ENCODE results near the gene ADGRB2. TPM values are rescaled to one million over a fixed set of nuclear protein-coding genes. Genes with fewer than 3 reads are reported as not detected.

Gene ADGRB2
- total RNA-seq, 1 donor from 2014 or later: 7.1 TPM

- DNase-seq (ENCODE audit: low spot score): peak; percentile 61
- Histone ChIP-seq H3K9ac (no peak overlapping the region), H3K79me2 (ENCODE audit: low read depth) (peaks cover 4% of the 10 kb centered on the region), H4K20me1 (ENCODE audit: low read depth) (peaks cover 23% of the 10 kb centered on the region), H3K4me3 (no peak overlapping the region), H3K27ac (no peak overlapping the region), H3K9me3 (ENCODE audit: low read depth) (no peaks in the 10 kb centered on the region), H3K4me2 (peak overlapping the region; percentile 98), H2AFZ (replicated peaks) (no peak overlapping the region), H3K27me3 (peaks cover 27% of the 10 kb centered on the region), H3F3A (ENCODE audit: low read depth) (peaks cover 38% of the 10 kb centered on the region), H3K4me1 (peaks cover 25% of the 10 kb centered on the region), H3K36me3 (no peaks in the 10 kb centered on the region)
- H3K4me1 Mint-ChIP-seq: peaks cover 48% of the 10 kb centered on the region
- H3K27me3 Mint-ChIP-seq (ENCODE audit: insufficient read depth, low read depth): peaks cover 9% of the 10 kb centered on the region
- no peaks in the 10 kb centered on the region for H3K36me3 Mint-ChIP-seq
- peak overlapping the region; percentile 81 for H3K4me3 Mint-ChIP-seq
- TF ChIP-seq EZH2 (IDR thresholded peaks at IDR 0.05) (no peak), CTCF (IDR thresholded peaks at IDR 0.05) (peak; percentile 26)
- no peaks in the 10 kb centered on the region for H3K9me3 Mint-ChIP-seq
- H3K27ac Mint-ChIP-seq: peak overlapping the region; percentile 94
Measured at GRCh38 chr1:31759298-31760023, 4.7 kb downstream of the ADGRB2 start.

GRCh38 chr1:31758823-31759222 is 5.3 kb downstream of the ADGRB2 start:
- Histone ChIP-seq H3F3A (ENCODE audit: low read depth) (peaks cover 37% of the 10 kb centered on the region), H3K4me1 (peaks cover 24% of the 10 kb centered on the region), H3K79me2 (ENCODE audit: low read depth) (peaks cover 4% of the 10 kb centered on the region), H3K4me3 (no peak overlapping the region), H3K27me3 (peaks cover 24% of the 10 kb centered on the region), H3K4me2 (no peak overlapping the region), H3K27ac (no peak overlapping the region), H3K9ac (no peak overlapping the region), H2AFZ (replicated peaks) (no peak overlapping the region), H3K9me3 (ENCODE audit: low read depth) (no peaks in the 10 kb centered on the region), H4K20me1 (ENCODE audit: low read depth) (peaks cover 23% of the 10 kb centered on the region), H3K36me3 (no peaks in the 10 kb centered on the region)
- H3K9me3 Mint-ChIP-seq: no peaks in the 10 kb centered on the region
- no peaks in the 10 kb centered on the region for H3K36me3 Mint-ChIP-seq
- DNase-seq (ENCODE audit: low spot score): no peak
- TF ChIP-seq EZH2phosphoT487 (IDR thresholded peaks at IDR 0.05): no peak
- TF ChIP-seq EZH2 (IDR thresholded peaks at IDR 0.05): no peak
- H3K4me3 Mint-ChIP-seq: peak overlapping the region; percentile 81
- peaks cover 9% of the 10 kb centered on the region for H3K27me3 Mint-ChIP-seq (ENCODE audit: insufficient read depth, low read depth)
- H3K4me1 Mint-ChIP-seq: peaks cover 48% of the 10 kb centered on the region
- peak overlapping the region; percentile 52 for H3K27ac Mint-ChIP-seq

GRCh38 chr1:31757989-31758388 is 6.2 kb downstream of the ADGRB2 start:
- H3K27me3 ChIP-seq: peaks cover 16% of the 10 kb centered on the region
- no peak overlapping the region for H2AFZ ChIP-seq (replicated peaks)
- H3K27ac ChIP-seq: no peak overlapping the region
- H3F3A ChIP-seq (ENCODE audit: low read depth): peaks cover 31% of the 10 kb centered on the region
- no peaks in the 10 kb centered on the region for H3K36me3 ChIP-seq
- no peak for TF ChIP-seq EZH2phosphoT487 (IDR thresholded peaks at IDR 0.05)
- no peak for TF ChIP-seq EZH2 (IDR thresholded peaks at IDR 0.05)
- TF ChIP-seq CTCF (IDR thresholded peaks at IDR 0.05): no peak
- H3K4me1 ChIP-seq: peaks cover 24% of the 10 kb centered on the region
- H3K9me3 ChIP-seq (ENCODE audit: low read depth): no peaks in the 10 kb centered on the region
- no peak overlapping the region for H3K9ac ChIP-seq
- Mint-ChIP-seq H3K27me3 (ENCODE audit: insufficient read depth, low read depth) (peaks cover 9% of the 10 kb centered on the region), H3K9me3 (no peaks in the 10 kb centered on the region), H3K27ac (peak overlapping the region; percentile 50), H3K4me3 (no peak overlapping the region), H3K36me3 (no peaks in the 10 kb centered on the region), H3K4me1 (peaks cover 50% of the 10 kb centered on the region)
- H3K79me2 ChIP-seq (ENCODE audit: low read depth): peaks cover 4% of the 10 kb centered on the region
- DNase-seq (ENCODE audit: low spot score): no peak
- no peak overlapping the region for H3K4me3 ChIP-seq
- H3K4me2 ChIP-seq: no peak overlapping the region
- H4K20me1 ChIP-seq (ENCODE audit: low read depth): peaks cover 23% of the 10 kb centered on the region

GRCh38 chr1:31757204-31757679 is 6.9 kb downstream of the ADGRB2 start:
- no peak overlapping the region for H3K27ac ChIP-seq
- H3F3A ChIP-seq (ENCODE audit: low read depth): peaks cover 26% of the 10 kb centered on the region
- no peaks in the 10 kb centered on the region for H3K36me3 ChIP-seq
- H3K4me1 ChIP-seq: peaks cover 26% of the 10 kb centered on the region
- Mint-ChIP-seq H3K27me3 (ENCODE audit: insufficient read depth, low read depth) (peaks cover 9% of the 10 kb centered on the region), H3K36me3 (no peaks in the 10 kb centered on the region), H3K4me3 (no peak overlapping the region), H3K27ac (peak overlapping the region; percentile 6), H3K4me1 (peaks cover 52% of the 10 kb centered on the region), H3K9me3 (no peaks in the 10 kb centered on the region)
- no peaks in the 10 kb centered on the region for H3K9me3 ChIP-seq (ENCODE audit: low read depth)
- peaks cover 10% of the 10 kb centered on the region for H3K27me3 ChIP-seq
- DNase-seq (ENCODE audit: low spot score): no peak
- H2AFZ ChIP-seq (replicated peaks): no peak overlapping the region
- H3K4me2 ChIP-seq: no peak overlapping the region
- no peak for TF ChIP-seq EZH2phosphoT487 (IDR thresholded peaks at IDR 0.05)
- no peak for TF ChIP-seq EZH2 (IDR thresholded peaks at IDR 0.05)
- TF ChIP-seq CTCF (IDR thresholded peaks at IDR 0.05): no peak
- no peak overlapping the region for H3K9ac ChIP-seq
- peaks cover 21% of the 10 kb centered on the region for H4K20me1 ChIP-seq (ENCODE audit: low read depth)
- H3K4me3 ChIP-seq: no peak overlapping the region
- peaks cover 4% of the 10 kb centered on the region for H3K79me2 ChIP-seq (ENCODE audit: low read depth)
